GM21528 (cell line): ENCODE measurements around the gene OVOL2.
A peak's percentile ranks its signal among the peaks of the same experiment; 100 is the strongest.

Experiments
- ATAC-seq: cut with Tn5 transposase; IDR thresholded peaks from one replicate; pipeline ENCODE4 v1.9.1; 2021; ENCODE audit warnings: mild to moderate bottlenecking, moderate library complexity; ENCODE audit not compliant: unreplicated experiment, low FRiP score

Gene OVOL2

GRCh38 chr20:18018100-18018499 is 39.6 kb downstream of the OVOL2 start:
- ATAC-seq: no peak

GRCh38 chr20:18016772-18017171 is 40.9 kb downstream of the OVOL2 start:
- no peak for ATAC-seq

GRCh38 chr20:18014411-18014810 is 43.3 kb downstream of the OVOL2 start:
- ATAC-seq: no peak

- no peak for ATAC-seq
These were observed 44.8 kb downstream of the OVOL2 start for GRCh38 chr20:18012901-18013300.

GRCh38 chr20:18011951-18012645 is 45.6 kb downstream of the OVOL2 start:
- ATAC-seq: no peak

- ATAC-seq: no peak
These were observed 46.2 kb downstream of the OVOL2 start for GRCh38 chr20:18011482-18011881.

- no peak for ATAC-seq
These were observed 48.6 kb downstream of the OVOL2 start for GRCh38 chr20:18009116-18009515.

GRCh38 chr20:18007534-18008292 is 50.0 kb downstream of the OVOL2 start:
- no peak for ATAC-seq

- no peak for ATAC-seq
These were observed 51.0 kb downstream of the OVOL2 start for GRCh38 chr20:18006684-18007083.

- no peak for ATAC-seq
These were observed 51.7 kb downstream of the OVOL2 start for GRCh38 chr20:18005990-18006364.

GRCh38 chr20:18005170-18005989 is 52.3 kb downstream of the OVOL2 start:
- peak; percentile 93 for ATAC-seq

- no peak for ATAC-seq
These were observed 53.2 kb downstream of the OVOL2 start for GRCh38 chr20:18004384-18005031.

- ATAC-seq: no peak
These were observed 53.8 kb downstream of the OVOL2 start for GRCh38 chr20:18003897-18004296.

GRCh38 chr20:18001131-18001921 is 56.4 kb downstream of the OVOL2 start:
- ATAC-seq: no peak

- no peak for ATAC-seq
These were observed 58.1 kb downstream of the OVOL2 start for GRCh38 chr20:17999566-17999965.

- no peak for ATAC-seq
These were observed 59.3 kb downstream of the OVOL2 start for GRCh38 chr20:17998446-17998845.

- no peak for ATAC-seq
These were observed 61.5 kb downstream of the OVOL2 start for GRCh38 chr20:17995967-17996819.

- ATAC-seq: no peak
These were observed 64.2 kb downstream of the OVOL2 start for GRCh38 chr20:17993546-17993945.
